ENCODE measurements around the gene NFU1. TPM values are rescaled to one million over a fixed set of nuclear protein-coding genes. Genes with fewer than 3 reads are reported as not detected.
A peak's percentile ranks its signal among the peaks of the same experiment; 100 is the strongest.
"Not testable (repeated sequence)": the region's sequence is repeated elsewhere in the genome, so short reads cannot be mapped to it uniquely, and the experiment has no call there.

Gene NFU1
- total and polyA plus RNA-seq, 8 donors: 16.0 to 40.6 (median 20.0) TPM

GRCh38 chr2:69356471-69356870 is 80.8 kb downstream of the NFU1 start:
- H3K4me1 ChIP-seq: no peaks in the 10 kb centered on the region
- H3K27me3 ChIP-seq: no peaks in the 10 kb centered on the region
- peaks cover 0 to 79% (median 16%) of the 10 kb centered on the region in 3 donors for H3K36me3 ChIP-seq
- H3K9me3 ChIP-seq: no peaks in the 10 kb centered on the region
- WGBS, 2 donors: 77 to 79% methylated on average over 5 of the region's 5 CpGs
- ATAC-seq (peak in 1 of 4 donors; percentile 34), DNase-seq (no peak), FAIRE-seq (no peak)
- H3K27ac ChIP-seq: no peak overlapping the region
- intact Hi-C loops (cut with DNase I): no loop called here
- H3K4me3 ChIP-seq: no peak overlapping the region
- TF ChIP-seq CTCF (IDR thresholded peaks at IDR 0.05): no peak

- H3K9me3 ChIP-seq; intact Hi-C loops (cut with DNase I); FAIRE-seq; DNase-seq; H3K4me3 ChIP-seq; ATAC-seq; H3K27ac ChIP-seq; H3K4me1 ChIP-seq; H3K27me3 ChIP-seq: not testable (repeated sequence)
- 71 to 72% methylated on average over 3 of the region's 3 CpGs for WGBS, 2 donors
- H3K36me3 ChIP-seq: peaks cover 0 to 76% (median 17%) of the 10 kb centered on the region in 3 donors
These were observed 82.3 kb downstream of the NFU1 start for GRCh38 chr2:69354976-69355375.

GRCh38 chr2:69353360-69353759 is 83.9 kb downstream of the NFU1 start:
- Histone ChIP-seq H3K27me3 (no peaks in the 10 kb centered on the region), H3K27ac (no peak overlapping the region), H3K4me3 (no peak overlapping the region), H3K4me1 (no peaks in the 10 kb centered on the region), H3K36me3 (peaks cover 0 to 76% (median 29%) of the 10 kb centered on the region in 3 donors), H3K9me3 (no peaks in the 10 kb centered on the region)
- no peak for DNase-seq
- ATAC-seq: no peak
- no peak for FAIRE-seq
- TF ChIP-seq CTCF (IDR thresholded peaks at IDR 0.05): no peak
- WGBS, 2 donors: 95 to 98% methylated on average over 5 of the region's 5 CpGs
- intact Hi-C loops (cut with DNase I): no loop called here

- DNase-seq (no peak), ATAC-seq (no peak), FAIRE-seq (no peak)
- Histone ChIP-seq H3K27me3 (no peaks in the 10 kb centered on the region), H3K36me3 (peaks cover 7 to 76% (median 35%) of the 10 kb centered on the region in 3 donors), H3K4me1 (no peaks in the 10 kb centered on the region), H3K9me3 (no peaks in the 10 kb centered on the region), H3K4me3 (no peak overlapping the region), H3K27ac (no peak overlapping the region)
- intact Hi-C loops (cut with DNase I): no loop called here
- TF ChIP-seq CTCF (IDR thresholded peaks at IDR 0.05): no peak
- WGBS, 2 donors: 94% methylated on average over 1 of the region's 1 CpG
These were observed 88.5 kb downstream of the NFU1 start for GRCh38 chr2:69348781-69349180.

Other genes starting within 250 kb of the NFU1 start
- 10 to 100 TPM; 35.2 to 78.0 (median 47.7) TPM for gene GFPT1, start 50.2 kb downstream of the NFU1 start, total RNA-seq
- 10 to 100 TPM in 1 of 2 donors, 1 to 10 TPM in 1; 7.8 to 14.6 TPM for gene GFPT1, start 50.2 kb downstream of the NFU1 start, polyA plus RNA-seq
- 10 to 100 TPM; 26.3 to 45.1 (median 35.5) TPM for gene AAK1, start 206.3 kb upstream of the NFU1 start, total RNA-seq
- 10 to 100 TPM; 20.6 to 27.8 TPM for gene AAK1, start 206.3 kb upstream of the NFU1 start, polyA plus RNA-seq